CD4-positive, alpha-beta T cell treated with Interleukin-21 for 1 hour (primary cell): ENCODE measurements around the gene OTOF.

Experiments used
- DNase-seq: peaks from one replicate; pipeline ENCODE4 v3.0.0-alpha.2; 2020

The OTOF gene

GRCh38 chr2:26477911-26478253 lies at the start of gene OTOF:
OTOF (minus strand) TSS chr2:26478124.
- DNase-seq = no peak

GRCh38 chr2:26526589-26526988 lies 48.7 kb upstream of the OTOF start:
- DNase-seq = no peak

GRCh38 chr2:26526105-26526504 lies 48.2 kb upstream of the OTOF start:
- DNase-seq = no peak

GRCh38 chr2:26523750-26524149 lies 45.8 kb upstream of the OTOF start:
- no peak for DNase-seq

GRCh38 chr2:26522751-26523171 lies 44.8 kb upstream of the OTOF start:
- DNase-seq = no peak

GRCh38 chr2:26522325-26522724 lies 44.4 kb upstream of the OTOF start:
- DNase-seq = no peak

GRCh38 chr2:26521913-26522180 lies 43.9 kb upstream of the OTOF start:
- no peak for DNase-seq

- no peak for DNase-seq
Observed at GRCh38 chr2:26521054-26521912, 43.4 kb upstream of the OTOF start.

- DNase-seq = no peak
Observed at GRCh38 chr2:26520148-26520449, 42.2 kb upstream of the OTOF start.

GRCh38 chr2:26519396-26520147 lies 41.6 kb upstream of the OTOF start:
- DNase-seq = peak; percentile 9

- no peak for DNase-seq
Observed at GRCh38 chr2:26516781-26517180, 38.9 kb upstream of the OTOF start.

GRCh38 chr2:26516246-26516645 lies 38.3 kb upstream of the OTOF start:
- no peak for DNase-seq

GRCh38 chr2:26515771-26516170 lies 37.8 kb upstream of the OTOF start:
- DNase-seq = no peak

- DNase-seq = no peak
Observed at GRCh38 chr2:26514045-26514444, 36.1 kb upstream of the OTOF start.

- no peak for DNase-seq
Observed at GRCh38 chr2:26513261-26513660, 35.3 kb upstream of the OTOF start.

GRCh38 chr2:26511466-26511865 lies 33.5 kb upstream of the OTOF start:
- DNase-seq = no peak

- DNase-seq = no peak
Observed at GRCh38 chr2:26510344-26510973, 32.5 kb upstream of the OTOF start.

- DNase-seq = no peak
Observed at GRCh38 chr2:26509141-26509540, 31.2 kb upstream of the OTOF start.

- no peak for DNase-seq
Observed at GRCh38 chr2:26507932-26508331, 30.0 kb upstream of the OTOF start.

- no peak for DNase-seq
Observed at GRCh38 chr2:26507088-26507487, 29.2 kb upstream of the OTOF start.

GRCh38 chr2:26506279-26506678 lies 28.4 kb upstream of the OTOF start:
- DNase-seq = no peak

- no peak for DNase-seq
Observed at GRCh38 chr2:26504002-26504401, 26.1 kb upstream of the OTOF start.

GRCh38 chr2:26503231-26503880 lies 25.4 kb upstream of the OTOF start:
- DNase-seq = peak; percentile 78

- no peak for DNase-seq
Observed at GRCh38 chr2:26500406-26500805, 22.5 kb upstream of the OTOF start.
